ENCODE results near the gene LPCAT3. TPM values are rescaled to one million over a fixed set of nuclear protein-coding genes. Genes with fewer than 3 reads are reported as not detected.
A peak's percentile ranks its signal among the peaks of the same experiment; 100 is the strongest.

LPCAT3 gene
- total and polyA plus RNA-seq, 8 donors: 15.0 to 116 (median 48.2) TPM

DNA sequence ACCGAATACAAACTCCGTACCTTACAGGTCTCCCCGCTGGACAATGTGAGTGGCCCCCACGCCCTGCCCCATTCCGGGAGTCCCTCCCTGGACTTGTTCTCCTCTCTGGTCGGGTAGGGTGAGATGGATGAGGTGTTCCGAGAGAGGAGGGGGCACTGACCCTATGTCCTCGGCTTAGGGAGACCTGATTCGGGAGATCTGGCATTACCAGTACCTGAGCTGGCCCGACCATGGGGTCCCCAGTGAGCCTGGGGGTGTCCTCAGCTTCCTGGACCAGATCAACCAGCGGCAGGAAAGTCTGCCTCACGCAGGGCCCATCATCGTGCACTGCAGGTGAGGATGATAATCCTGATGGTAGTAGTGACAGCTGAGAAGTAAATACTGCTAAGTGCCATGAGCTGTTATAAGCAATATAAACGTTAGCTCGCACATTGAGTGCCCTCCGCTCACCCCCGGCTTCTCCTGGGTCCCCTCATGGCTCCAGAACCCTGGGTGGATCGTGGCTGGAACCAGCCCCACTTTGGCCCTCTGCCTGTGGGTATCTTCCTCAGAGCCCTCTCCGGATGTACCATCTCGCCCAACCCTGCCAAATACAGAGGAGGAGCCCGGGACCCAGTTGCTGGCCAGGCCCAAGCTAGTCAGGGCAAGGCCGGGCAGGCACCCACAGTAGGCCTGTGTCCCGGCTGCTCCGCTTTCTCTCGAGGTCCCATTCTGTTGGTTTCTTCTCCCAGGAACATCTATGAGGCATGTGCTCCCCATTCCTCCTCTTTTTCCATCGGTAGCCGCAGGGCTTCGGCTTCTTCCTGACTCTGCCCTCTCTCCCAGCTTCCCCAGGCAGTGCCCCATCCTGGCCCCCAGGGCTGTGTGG, 60.3 kb downstream of the LPCAT3 start:
- H3K27ac ChIP-seq: peak overlapping the region in 4 of 5 donors; percentile 60 to 96 (median 94)
- DNase-seq: no peak
- TF ChIP-seq, protein P1, sequence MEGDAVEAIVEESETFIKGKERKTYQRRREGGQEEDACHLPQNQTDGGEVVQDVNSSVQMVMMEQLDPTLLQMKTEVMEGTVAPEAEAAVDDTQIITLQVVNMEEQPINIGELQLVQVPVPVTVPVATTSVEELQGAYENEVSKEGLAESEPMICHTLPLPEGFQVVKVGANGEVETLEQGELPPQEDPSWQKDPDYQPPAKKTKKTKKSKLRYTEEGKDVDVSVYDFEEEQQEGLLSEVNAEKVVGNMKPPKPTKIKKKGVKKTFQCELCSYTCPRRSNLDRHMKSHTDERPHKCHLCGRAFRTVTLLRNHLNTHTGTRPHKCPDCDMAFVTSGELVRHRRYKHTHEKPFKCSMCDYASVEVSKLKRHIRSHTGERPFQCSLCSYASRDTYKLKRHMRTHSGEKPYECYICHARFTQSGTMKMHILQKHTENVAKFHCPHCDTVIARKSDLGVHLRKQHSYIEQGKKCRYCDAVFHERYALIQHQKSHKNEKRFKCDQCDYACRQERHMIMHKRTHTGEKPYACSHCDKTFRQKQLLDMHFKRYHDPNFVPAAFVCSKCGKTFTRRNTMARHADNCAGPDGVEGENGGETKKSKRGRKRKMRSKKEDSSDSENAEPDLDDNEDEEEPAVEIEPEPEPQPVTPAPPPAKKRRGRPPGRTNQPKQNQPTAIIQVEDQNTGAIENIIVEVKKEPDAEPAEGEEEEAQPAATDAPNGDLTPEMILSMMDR (IDR thresholded peaks at IDR 0.05): no peak
- TF ChIP-seq POLR2AphosphoS5 (IDR thresholded peaks at IDR 0.05): no peak
- TF ChIP-seq EP300 (IDR thresholded peaks at IDR 0.05): no peak
- no peak for TF ChIP-seq POLR2A (IDR thresholded peaks at IDR 0.05)
- H3K4me1 ChIP-seq: peaks cover 34 to 97% (median 57%) of the 10 kb centered on the region in 4 donors
- H3K27me3 ChIP-seq: no peaks in the 10 kb centered on the region
- intact Hi-C loops (cut with DNase I; ENCODE audit: low total_unique reads): no loop called here
- 80 to 88% (median 85%) methylated on average over 22 to 28 of the region's 28 CpGs for WGBS, 5 donors
- no peaks in the 10 kb centered on the region for H3K9me3 ChIP-seq
- peak overlapping the region in 1 of 4 donors; percentile 13 for H3K4me3 ChIP-seq
- H3K36me3 ChIP-seq: peaks cover 3 to 41% (median 30%) of the 10 kb centered on the region in 4 donors

DNA sequence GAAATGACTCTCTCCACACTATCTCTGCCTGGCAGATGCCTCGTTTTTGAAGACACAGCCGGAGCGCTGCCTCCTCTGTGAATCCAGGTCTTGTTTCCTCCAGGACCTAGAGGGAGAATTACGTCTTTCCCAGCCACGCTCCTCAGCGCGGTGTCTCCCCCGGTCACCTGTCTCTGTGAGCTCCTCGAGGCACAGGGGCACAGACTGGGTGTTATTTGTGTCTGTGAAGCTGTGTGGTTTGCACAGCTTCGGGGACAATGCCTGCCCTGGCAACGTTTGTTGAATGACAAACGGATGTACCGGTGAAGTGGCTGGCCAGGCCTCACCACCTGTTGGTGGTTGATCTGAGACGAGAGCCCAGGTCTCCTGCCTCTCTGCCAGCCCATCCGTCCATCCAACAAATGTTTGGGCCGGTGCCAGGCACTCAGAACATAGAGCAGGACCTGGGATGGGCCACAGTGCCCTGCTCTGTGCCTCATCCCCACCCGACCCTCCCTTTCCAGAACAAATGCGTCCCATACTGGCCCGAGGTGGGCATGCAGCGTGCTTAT, 61.0 kb downstream of the LPCAT3 start:
- Histone ChIP-seq H3K4me1 (peaks cover 27 to 93% (median 52%) of the 10 kb centered on the region in 4 donors), H3K36me3 (peaks cover 3 to 41% (median 31%) of the 10 kb centered on the region in 4 donors), H3K27ac (peak overlapping the region in 3 of 5 donors; percentile 93 to 96 (median 95)), H3K27me3 (no peaks in the 10 kb centered on the region), H3K9me3 (no peaks in the 10 kb centered on the region), H3K4me3 (no peak overlapping the region)
- TF ChIP-seq POLR2A (IDR thresholded peaks at IDR 0.05) (no peak), EP300 (IDR thresholded peaks at IDR 0.05) (no peak)
- TF ChIP-seq, protein P1 (IDR thresholded peaks at IDR 0.05): no peak
- WGBS, 5 donors: 81 to 85% (median 82%) methylated on average over 16 to 20 of the region's 20 CpGs
- DNase-seq: no peak
- intact Hi-C loops (cut with DNase I; ENCODE audit: low total_unique reads): no loop called here

DNA sequence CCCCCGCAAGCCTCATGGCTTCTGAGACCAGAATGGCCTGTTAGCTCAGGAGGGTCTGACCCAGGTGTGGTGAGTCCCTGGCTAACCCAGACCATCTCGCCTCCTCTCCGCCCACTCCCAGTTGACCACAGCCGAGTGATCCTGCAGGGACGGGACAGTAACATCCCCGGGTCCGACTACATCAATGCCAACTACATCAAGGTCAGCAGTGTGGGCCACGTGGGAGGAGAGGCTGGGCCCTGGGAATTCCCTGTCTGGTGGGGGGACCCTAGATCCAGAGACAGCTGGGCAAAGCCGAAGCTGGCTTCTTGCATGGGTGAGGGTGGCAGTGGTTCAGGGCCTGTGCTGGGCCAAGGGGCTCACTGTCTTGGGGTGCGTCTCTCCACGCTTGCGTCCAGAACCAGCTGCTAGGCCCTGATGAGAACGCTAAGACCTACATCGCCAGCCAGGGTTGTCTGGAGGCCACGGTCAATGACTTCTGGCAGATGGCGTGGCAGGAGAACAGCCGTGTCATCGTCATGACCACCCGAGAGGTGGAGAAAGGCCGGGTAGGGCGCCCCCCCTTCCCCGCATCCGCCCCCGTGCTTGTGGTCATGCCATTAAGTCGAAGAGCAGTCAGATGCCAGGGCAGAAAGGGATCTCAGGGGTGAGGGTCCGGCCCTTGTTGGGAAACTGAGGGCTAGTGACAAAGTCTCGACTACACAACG, 62.1 kb downstream of the LPCAT3 start:
- no peak for TF ChIP-seq EP300 (IDR thresholded peaks at IDR 0.05)
- TF ChIP-seq, protein P1 (IDR thresholded peaks at IDR 0.05): no peak
- TF ChIP-seq POLR2AphosphoS5 (IDR thresholded peaks at IDR 0.05): no peak
- no peak for TF ChIP-seq POLR2A (IDR thresholded peaks at IDR 0.05)
- DNase-seq: no peak

More for the DNA sequence above, 62.1 kb downstream of the LPCAT3 start:
- no peaks in the 10 kb centered on the region for H3K9me3 ChIP-seq
- H3K27ac ChIP-seq: peak overlapping the region in 2 of 5 donors; percentile 95 to 96
- intact Hi-C loops (cut with DNase I; ENCODE audit: low total_unique reads): no loop called here
- H3K27me3 ChIP-seq: no peaks in the 10 kb centered on the region
- 76 to 87% (median 82%) methylated on average over 22 to 28 of the region's 28 CpGs for WGBS, 5 donors
- peaks cover 17 to 82% (median 41%) of the 10 kb centered on the region in 4 donors for H3K4me1 ChIP-seq
- H3K4me3 ChIP-seq: no peak overlapping the region
- peaks cover 3 to 43% (median 32%) of the 10 kb centered on the region in 4 donors for H3K36me3 ChIP-seq

All from stomach (tissue), 9 donors.